ENCODE data around the gene AKR1B15.
"Not testable (repeated sequence)": the region's sequence is repeated elsewhere in the genome, so short reads cannot be mapped to it uniquely, and the experiment has no call there.

The AKR1B15 gene

GRCh38 chr7:134563398-134563749 lies 14.5 kb downstream of the AKR1B15 start:
- not testable (repeated sequence) for DNase-seq (ENCODE audit: low spot score)

GRCh38 chr7:134565643-134566136 lies 16.8 kb downstream of the AKR1B15 start:
- DNase-seq (ENCODE audit: low spot score): no peak

- no peak for DNase-seq (ENCODE audit: low spot score)
These were observed 18.5 kb downstream of the AKR1B15 start for GRCh38 chr7:134567368-134567767.

GRCh38 chr7:134569962-134570361 lies 21.1 kb downstream of the AKR1B15 start:
- DNase-seq (ENCODE audit: low spot score): not testable (repeated sequence)

- no peak for DNase-seq (ENCODE audit: low spot score)
These were observed 22.2 kb downstream of the AKR1B15 start for GRCh38 chr7:134571101-134571500.

GRCh38 chr7:134571746-134572461 lies 23.0 kb downstream of the AKR1B15 start:
- no peak for DNase-seq (ENCODE audit: low spot score)

GRCh38 chr7:134574322-134574721 lies 25.4 kb downstream of the AKR1B15 start:
- no peak for DNase-seq (ENCODE audit: low spot score)

GRCh38 chr7:134584290-134584689 lies 35.4 kb downstream of the AKR1B15 start:
- DNase-seq (ENCODE audit: low spot score): no peak

- no peak for DNase-seq (ENCODE audit: low spot score)
These were observed 37.0 kb downstream of the AKR1B15 start for GRCh38 chr7:134585897-134586296.

- no peak for DNase-seq (ENCODE audit: low spot score)
These were observed 38.8 kb downstream of the AKR1B15 start for GRCh38 chr7:134587750-134588149.

- DNase-seq (ENCODE audit: low spot score): no peak
These were observed 40.6 kb downstream of the AKR1B15 start for GRCh38 chr7:134589491-134589941.

- DNase-seq (ENCODE audit: low spot score): no peak
These were observed 44.9 kb downstream of the AKR1B15 start for GRCh38 chr7:134593530-134594392.

- no peak for DNase-seq (ENCODE audit: low spot score)
These were observed 46.0 kb downstream of the AKR1B15 start for GRCh38 chr7:134594877-134595276.

GRCh38 chr7:134599371-134599770 lies 50.5 kb downstream of the AKR1B15 start:
- no peak for DNase-seq (ENCODE audit: low spot score)

- no peak for DNase-seq (ENCODE audit: low spot score)
These were observed 52.5 kb downstream of the AKR1B15 start for GRCh38 chr7:134601459-134601858.

GRCh38 chr7:134602881-134603451 lies 54.1 kb downstream of the AKR1B15 start:
- DNase-seq (ENCODE audit: low spot score): no peak

GRCh38 chr7:134605978-134606923 lies 57.3 kb downstream of the AKR1B15 start:
- peak; percentile 57 for DNase-seq (ENCODE audit: low spot score)

- no peak for DNase-seq (ENCODE audit: low spot score)
These were observed 62.8 kb downstream of the AKR1B15 start for GRCh38 chr7:134611611-134612151.

GRCh38 chr7:134612197-134612596 lies 63.3 kb downstream of the AKR1B15 start:
- no peak for DNase-seq (ENCODE audit: low spot score)

GRCh38 chr7:134613623-134614347 lies 64.9 kb downstream of the AKR1B15 start:
- no peak for DNase-seq (ENCODE audit: low spot score)

GRCh38 chr7:134616611-134617010 lies 67.7 kb downstream of the AKR1B15 start:
- no peak for DNase-seq (ENCODE audit: low spot score)

All from ecto neural progenitor cell (in vitro differentiated cells).